ENCODE data around the gene JAG1. TPM values are rescaled to one million over a fixed set of nuclear protein-coding genes. Genes with fewer than 3 reads are reported as not detected.

The JAG1 gene
- total RNA-seq, 2 experiments from 2014 or later = 0.32 to 0.67 TPM

- ChIA-PET POLR2A (interaction anchor here (0.6 to 1.5 kb wide), 3 partner anchors 10 to 25 kb away, joined by 3 to 4 read pairs (median 3); no protein-coding TSS in a partner anchor), CTCF (ENCODE audit: unreplicated experiment) (no interaction called here)
- Histone ChIP-seq H3K9me2 (ENCODE audit: insufficient read depth, low read length) (no peaks in the 10 kb centered on the region), H3K79me2 (ENCODE audit: insufficient read depth, low read depth, low read length) (no peaks in the 10 kb centered on the region), H4K20me1 (ENCODE audit: insufficient read depth, low read length) (no peaks in the 10 kb centered on the region), H3K4me2 (ENCODE audit: low read length) (no peak overlapping the region), H3K9me3 (ENCODE audit: low read length) (no peaks in the 10 kb centered on the region), H2AFZ (ENCODE audit: low read length) (no peak overlapping the region), H3K36me3 (ENCODE audit: insufficient read depth, low read length) (no peaks in the 10 kb centered on the region), H3K4me3 (ENCODE audit: low read depth, low read length, poor library complexity, severe bottlenecking) (no peak overlapping the region), H3K27ac (ENCODE audit: low read depth, low read length, poor library complexity, severe bottlenecking) (no peak overlapping the region), H3K4me1 (ENCODE audit: insufficient read depth, low read length, poor library complexity, severe bottlenecking) (no peaks in the 10 kb centered on the region)
- intact Hi-C loops (cut with micrococcal nuclease; ENCODE audit: unreplicated experiment) = no loop called here
- TF ChIP-seq EZH2phosphoT487 (IDR thresholded peaks at IDR 0.05; ENCODE audit: borderline replicate concordance, low read depth, low read length) (no peak), CTCF (conservative IDR thresholded peaks at IDR 0.05; ENCODE audit: low read length) (no peak)
- DNase-seq (ENCODE audit: low spot score) = no peak
- BruUV-seq (replicated peaks) = no TSS peak
These were observed 24.6 kb downstream of the JAG1 start for GRCh38 chr20:10649080-10649796.

GRCh38 chr20:10648651-10649050, 25.1 kb downstream of the JAG1 start:
- POLR2A ChIA-PET = no interaction called here
- Histone ChIP-seq H3K36me3 (ENCODE audit: insufficient read depth, low read length) (no peaks in the 10 kb centered on the region), H3K79me2 (ENCODE audit: insufficient read depth, low read depth, low read length) (no peaks in the 10 kb centered on the region), H3K4me2 (ENCODE audit: low read length) (no peak overlapping the region), H2AFZ (ENCODE audit: low read length) (no peak overlapping the region), H3K27ac (ENCODE audit: low read depth, low read length, poor library complexity, severe bottlenecking) (no peak overlapping the region), H3K9me2 (ENCODE audit: insufficient read depth, low read length) (no peaks in the 10 kb centered on the region), H3K4me3 (ENCODE audit: low read depth, low read length, poor library complexity, severe bottlenecking) (no peak overlapping the region), H3K4me1 (ENCODE audit: insufficient read depth, low read length, poor library complexity, severe bottlenecking) (no peaks in the 10 kb centered on the region), H4K20me1 (ENCODE audit: insufficient read depth, low read length) (no peaks in the 10 kb centered on the region), H3K9me3 (ENCODE audit: low read length) (no peaks in the 10 kb centered on the region)
- DNase-seq (ENCODE audit: low spot score) = no peak
- CTCF ChIA-PET (ENCODE audit: unreplicated experiment) = no interaction called here
- TF ChIP-seq CTCF (conservative IDR thresholded peaks at IDR 0.05; ENCODE audit: low read length) (no peak), EZH2phosphoT487 (IDR thresholded peaks at IDR 0.05; ENCODE audit: borderline replicate concordance, low read depth, low read length) (no peak)
- BruUV-seq (replicated peaks) = no TSS peak
- intact Hi-C loops (cut with micrococcal nuclease; ENCODE audit: unreplicated experiment) = no loop called here

- intact Hi-C loops (cut with micrococcal nuclease; ENCODE audit: unreplicated experiment) = no loop called here
- CTCF ChIA-PET (ENCODE audit: unreplicated experiment) = no interaction called here
These were observed 25.9 kb downstream of the JAG1 start for GRCh38 chr20:10647909-10648308.

More at GRCh38 chr20:10647909-10648308, 25.9 kb downstream of the JAG1 start:
- H3K4me3 ChIP-seq (ENCODE audit: low read depth, low read length, poor library complexity, severe bottlenecking) = no peak overlapping the region
- H3K4me1 ChIP-seq (ENCODE audit: insufficient read depth, low read length, poor library complexity, severe bottlenecking) = no peaks in the 10 kb centered on the region
- no peak for TF ChIP-seq CTCF (conservative IDR thresholded peaks at IDR 0.05; ENCODE audit: low read length)
- TF ChIP-seq EZH2phosphoT487 (IDR thresholded peaks at IDR 0.05; ENCODE audit: borderline replicate concordance, low read depth, low read length) = no peak
- no peaks in the 10 kb centered on the region for H3K9me2 ChIP-seq (ENCODE audit: insufficient read depth, low read length)
- H3K79me2 ChIP-seq (ENCODE audit: insufficient read depth, low read depth, low read length) = no peaks in the 10 kb centered on the region
- H3K9me3 ChIP-seq (ENCODE audit: low read length) = no peaks in the 10 kb centered on the region
- DNase-seq (ENCODE audit: low spot score) = no peak
- no peaks in the 10 kb centered on the region for H4K20me1 ChIP-seq (ENCODE audit: insufficient read depth, low read length)
- H3K27ac ChIP-seq (ENCODE audit: low read depth, low read length, poor library complexity, severe bottlenecking) = no peak overlapping the region
- no TSS peak for BruUV-seq (replicated peaks)
- H3K36me3 ChIP-seq (ENCODE audit: insufficient read depth, low read length) = no peaks in the 10 kb centered on the region
- no peak overlapping the region for H3K4me2 ChIP-seq (ENCODE audit: low read length)
- POLR2A ChIA-PET = no interaction called here
- no peak overlapping the region for H2AFZ ChIP-seq (ENCODE audit: low read length)

Measured in OCI-LY7 (cell line).